ENCODE results near the gene MT1M. TPM values are rescaled to one million over a fixed set of nuclear protein-coding genes. Genes with fewer than 3 reads are reported as not detected.

MT1M gene
- total and polyA plus RNA-seq, 10 of the 15 experiments (the other 5 are each of a cell fraction or from before 2014, with no cell fraction given), result not detected

- TF ChIP-seq, protein P1, sequence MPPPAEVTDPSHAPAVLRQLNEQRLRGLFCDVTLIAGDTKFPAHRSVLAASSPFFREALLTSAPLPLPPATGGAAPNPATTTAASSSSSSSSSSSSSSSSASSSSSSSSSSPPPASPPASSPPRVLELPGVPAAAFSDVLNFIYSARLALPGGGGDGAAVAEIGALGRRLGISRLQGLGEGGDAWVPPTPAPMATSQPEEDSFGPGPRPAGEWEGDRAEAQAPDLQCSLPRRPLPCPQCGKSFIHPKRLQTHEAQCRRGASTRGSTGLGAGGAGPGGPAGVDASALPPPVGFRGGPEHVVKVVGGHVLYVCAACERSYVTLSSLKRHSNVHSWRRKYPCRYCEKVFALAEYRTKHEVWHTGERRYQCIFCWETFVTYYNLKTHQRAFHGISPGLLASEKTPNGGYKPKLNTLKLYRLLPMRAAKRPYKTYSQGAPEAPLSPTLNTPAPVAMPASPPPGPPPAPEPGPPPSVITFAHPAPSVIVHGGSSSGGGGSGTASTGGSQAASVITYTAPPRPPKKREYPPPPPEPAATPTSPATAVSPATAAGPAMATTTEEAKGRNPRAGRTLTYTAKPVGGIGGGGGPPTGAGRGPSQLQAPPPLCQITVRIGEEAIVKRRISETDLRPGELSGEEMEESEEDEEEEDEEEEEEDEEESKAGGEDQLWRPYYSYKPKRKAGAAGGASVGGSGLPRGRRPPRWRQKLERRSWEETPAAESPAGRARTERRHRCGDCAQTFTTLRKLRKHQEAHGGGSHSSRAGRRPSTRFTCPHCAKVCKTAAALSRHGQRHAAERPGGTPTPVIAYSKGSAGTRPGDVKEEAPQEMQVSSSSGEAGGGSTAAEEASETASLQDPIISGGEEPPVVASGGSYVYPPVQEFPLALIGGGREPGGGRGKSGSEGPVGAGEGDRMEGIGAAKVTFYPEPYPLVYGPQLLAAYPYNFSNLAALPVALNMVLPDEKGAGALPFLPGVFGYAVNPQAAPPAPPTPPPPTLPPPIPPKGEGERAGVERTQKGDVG (CRISPR knock-in tag; IDR thresholded peaks at IDR 0.05), result no peak
- TF ChIP-seq TBL1XR1 (IDR thresholded peaks at IDR 0.05; ENCODE audit: low read depth, low read length) (no peak), NFIC (IDR thresholded peaks at IDR 0.05; ENCODE audit: low read depth, low read length) (no peak), NFYA (IDR thresholded peaks at IDR 0.05; ENCODE audit: borderline replicate concordance, low read depth, low read length) (no peak)
These were observed 2.4 kb downstream of the MT1M start (continued) for GRCh38 chr16:56634715-56635440.

DNA sequence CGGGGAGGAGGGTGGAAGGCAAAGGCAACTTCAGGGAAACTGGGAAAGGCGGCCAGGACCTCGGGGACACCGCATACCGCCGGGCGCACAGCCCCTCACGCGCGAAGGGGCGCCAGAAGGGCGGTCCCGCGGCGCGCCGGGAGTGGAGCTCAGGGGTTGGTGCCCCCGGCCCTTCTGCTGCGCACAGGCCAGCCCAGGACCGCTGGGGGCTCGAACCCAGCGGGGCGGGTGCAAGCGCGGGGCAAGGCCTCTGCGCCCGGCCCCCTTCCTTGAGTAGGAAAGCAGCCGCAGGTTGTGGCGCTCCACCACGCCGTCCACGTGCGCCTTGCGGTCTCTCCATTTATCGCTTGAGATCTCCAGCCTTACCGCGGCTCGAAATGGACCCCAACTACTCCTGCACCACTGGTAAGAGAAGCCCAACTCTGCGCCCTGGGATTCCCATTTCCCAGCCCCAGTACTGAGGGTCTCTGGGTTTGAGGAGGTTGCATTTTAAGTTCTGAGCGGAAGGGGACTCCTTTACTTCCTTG is 3.0 kb downstream of the MT1M start:
- peaks cover 24% of the 10 kb centered on the region in 2 experiments for H3K27me3 ChIP-seq (replicated peaks in 1 of 2; ENCODE audit: control insufficient read depth in 2 of 2, insufficient read depth in 2 of 2, low read length in 1 of 2)
- no peak overlapping the region for H3K27ac ChIP-seq (ENCODE audit: control insufficient read depth, insufficient read depth)
- no peaks in the 10 kb centered on the region for H3K79me2 ChIP-seq (ENCODE audit: control insufficient read depth, insufficient read depth, low read length)
- POLR2A ChIA-PET, result no interaction called here
- H3K4me3 ChIP-seq, result no peak overlapping the region
- SMC1A ChIA-PET (ENCODE audit: uncharacterized antibody, unreplicated experiment), result no interaction called here
- WGBS (ENCODE audit: insufficient coverage, insufficient replicate concordance, low lambda C conversion rate, missing lambda C conversion rate), result 32% methylated on average over 24 of the region's 40 CpGs
- H3K36me3 ChIP-seq (ENCODE audit: control insufficient read depth in 2 of 2, insufficient read depth in 2 of 2, low read length in 1 of 2), result no peaks in the 10 kb centered on the region
- intact Hi-C loops (cut with micrococcal nuclease; ENCODE audit: unreplicated experiment) (no loop called here), in situ Hi-C loops (cut with MboI) (no loop called here)
- CTCF ChIA-PET, result no interaction called here
- H3K9ac ChIP-seq (ENCODE audit: control insufficient read depth, insufficient read depth, low read length), result no peak overlapping the region
- peaks cover 2% of the 10 kb centered on the region; the same call in 1 of the 2 replicates for H3K4me1 ChIP-seq (ENCODE audit: control insufficient read depth, insufficient read depth, low read length)
- TF ChIP-seq SMARCA5 (IDR thresholded peaks at IDR 0.05), result no peak
- TF ChIP-seq CREM (IDR thresholded peaks at IDR 0.05; ENCODE audit: low read depth), result no peak
- no peak for TF ChIP-seq STAT1 (conservative IDR thresholded peaks at IDR 0.05)
- DNase-seq (ENCODE audit: low read depth, low spot score), result no peak
- BruUV-seq (replicated peaks), result no TSS peak
- ATAC-seq, result no peak
- no peak for FAIRE-seq
- H2AFZ ChIP-seq (ENCODE audit: control insufficient read depth, low read depth, low read length), result no peak overlapping the region
- H4K20me1 ChIP-seq (ENCODE audit: control insufficient read depth, insufficient read depth), result no peaks in the 10 kb centered on the region
- RAD21 ChIA-PET (ENCODE audit: unreplicated experiment), result no interaction called here
- H3K9me3 ChIP-seq (replicated peaks; ENCODE audit: control insufficient read depth, insufficient read depth, low read length), result no peaks in the 10 kb centered on the region
- H3K4me2 ChIP-seq (ENCODE audit: control insufficient read depth, insufficient read depth), result no peak overlapping the region
